Immature natural killer cell (primary cell): ENCODE results near the gene IFI16. TPM values are rescaled to one million over a fixed set of nuclear protein-coding genes. Genes with fewer than 3 reads are reported as not detected.
"Not testable (repeated sequence)": the region's sequence is repeated elsewhere in the genome, so short reads cannot be mapped to it uniquely, and the experiment has no call there.

Experiments used
- DNase-seq, 3 donors: peaks; one replicate each; pipeline ENCODE4 v3.0.0; 2022; ENCODE audit warnings: mixed read lengths in 1 of 3
- H3K27ac Mint-ChIP-seq, 6 donors: one replicate each; pipeline ENCODE4 v1.8.0; 2020; ENCODE audit warnings: mixed read lengths in 6 of 6, mild to moderate bottlenecking in 5 of 6, inconsistent platforms in 4 of 6, moderate library complexity in 3 of 6
- H3K27me3 Mint-ChIP-seq, 3 donors: one replicate each; pipeline ENCODE4 v1.8.0; 2020 to 2021; ENCODE audit warnings: low read depth in 3 of 3, mild to moderate bottlenecking in 3 of 3, mixed read lengths in 3 of 3, moderate library complexity in 3 of 3, inconsistent platforms in 1 of 3
- H3K36me3 Mint-ChIP-seq, 3 donors: one replicate each; pipeline ENCODE4 v1.8.0; 2020; ENCODE audit warnings: mixed read lengths in 3 of 3, inconsistent platforms in 2 of 3, mild to moderate bottlenecking in 2 of 3
- H3K4me1 Mint-ChIP-seq, 2 donors: one replicate each; pipeline ENCODE4 v1.8.0; 2020; ENCODE audit warnings: inconsistent platforms in 2 of 2, mild to moderate bottlenecking in 2 of 2, mixed read lengths in 2 of 2, moderate library complexity in 1 of 2
- H3K4me3 Mint-ChIP-seq, 5 donors: one replicate each; pipeline ENCODE4 v1.8.0; 2020; ENCODE audit warnings: mild to moderate bottlenecking in 5 of 5, mixed read lengths in 5 of 5, inconsistent platforms in 3 of 5, moderate library complexity in 3 of 5
- H3K9me3 Mint-ChIP-seq, 6 donors: one replicate each; pipeline ENCODE4 v1.8.0; 2020; ENCODE audit warnings: mild to moderate bottlenecking in 6 of 6, mixed read lengths in 6 of 6, inconsistent platforms in 4 of 6, moderate library complexity in 3 of 6
- polyA plus RNA-seq, 3 donors: library from polyadenylated mRNA; unstranded; fragments of 300-500 nt; fragmentation: Illumina TruSeq; gene quantifications; one replicate each; pipeline ENCODE4 v1.2.3, GENCODE V29; 2021

Gene IFI16
- polyA plus RNA-seq, 3 donors from 2014 or later: 78.8 to 205 (median 80.3) TPM

DNA sequence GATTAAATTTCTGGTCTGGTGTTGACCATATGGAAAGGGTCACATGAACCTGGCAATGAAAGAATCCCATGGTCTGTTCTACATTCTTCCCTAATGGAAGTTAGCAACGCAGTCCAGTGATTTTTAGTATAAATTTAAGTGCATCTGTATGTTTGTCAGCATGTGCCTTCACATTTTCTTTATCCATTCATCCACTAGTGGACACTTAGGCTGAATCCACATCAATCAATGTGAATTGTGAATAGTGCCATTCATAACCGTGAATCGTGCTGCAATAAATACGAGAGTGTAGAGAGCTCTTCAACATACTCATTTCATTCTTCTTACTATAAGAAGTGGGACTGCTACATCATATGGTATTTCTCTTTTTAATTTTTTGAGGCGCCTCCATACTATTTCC, 12.7 kb upstream of the IFI16 start:
- DNase-seq: no peak
- Mint-ChIP-seq H3K4me1 (peaks cover 60 to 80% of the 10 kb centered on the region in 2 donors), H3K9me3 (no peaks in the 10 kb centered on the region), H3K27ac (peak overlapping the region; percentile 58 to 94 (median 74)), H3K4me3 (peak overlapping the region in 1 of 5 donors; percentile 37), H3K27me3 (no peaks in the 10 kb centered on the region), H3K36me3 (peaks cover 25 to 32% (median 25%) of the 10 kb centered on the region in 3 donors)

DNA sequence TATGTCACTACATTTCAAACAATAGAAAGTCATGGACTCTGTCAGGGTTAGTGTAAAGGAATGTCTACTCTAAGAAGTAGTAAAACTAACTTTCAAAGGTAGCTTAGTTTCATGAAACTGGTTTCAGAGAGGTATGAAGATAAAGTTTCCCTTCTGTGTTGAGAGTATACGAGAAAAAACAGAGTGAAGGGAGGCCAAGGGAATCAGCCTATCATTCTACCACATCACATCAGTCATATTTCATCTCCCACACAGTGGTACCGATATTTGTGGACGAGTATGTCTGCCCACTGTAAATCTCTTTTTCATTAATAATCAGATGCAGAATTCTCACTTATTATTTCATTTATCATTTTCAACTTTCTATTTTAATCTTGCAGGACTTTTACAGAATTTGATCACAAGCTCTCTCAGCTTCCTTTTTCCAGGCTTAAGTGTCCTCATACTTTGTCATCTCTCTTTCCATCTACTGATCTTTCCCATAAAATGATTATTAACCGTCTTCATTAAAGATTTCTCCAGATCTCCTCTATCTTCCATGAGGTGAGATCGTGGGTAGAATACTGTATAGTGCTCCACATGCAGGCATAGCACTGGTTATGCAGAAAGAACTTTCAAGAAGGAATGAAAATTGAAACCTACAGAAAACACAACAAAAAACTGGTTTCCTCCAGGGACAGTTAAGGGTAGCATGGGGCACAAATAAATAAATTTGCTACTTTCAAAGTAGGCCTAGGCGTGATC, 11.5 kb upstream of the IFI16 start:
- Mint-ChIP-seq H3K4me3 (peak overlapping the region; percentile 7 to 67 (median 34)), H3K4me1 (peaks cover 52 to 74% of the 10 kb centered on the region in 2 donors), H3K36me3 (peaks cover 13 to 20% (median 13%) of the 10 kb centered on the region in 3 donors), H3K27ac (peak overlapping the region; percentile 70 to 94 (median 86)), H3K9me3 (no peaks in the 10 kb centered on the region), H3K27me3 (no peaks in the 10 kb centered on the region)
- no peak for DNase-seq

GRCh38 chr1:158998781-158999161, 10.9 kb upstream of the IFI16 start:
- H3K9me3 Mint-ChIP-seq: no peaks in the 10 kb centered on the region
- peak overlapping the region; percentile 70 to 94 (median 86) for H3K27ac Mint-ChIP-seq
- H3K4me3 Mint-ChIP-seq: peak overlapping the region; percentile 7 to 67 (median 34)
- peak; percentile 62 to 71 (median 66) for DNase-seq
- H3K4me1 Mint-ChIP-seq: peaks cover 50 to 70% of the 10 kb centered on the region in 2 donors
- no peaks in the 10 kb centered on the region for H3K27me3 Mint-ChIP-seq
- H3K36me3 Mint-ChIP-seq: peaks cover 7 to 14% (median 8%) of the 10 kb centered on the region in 3 donors

DNA sequence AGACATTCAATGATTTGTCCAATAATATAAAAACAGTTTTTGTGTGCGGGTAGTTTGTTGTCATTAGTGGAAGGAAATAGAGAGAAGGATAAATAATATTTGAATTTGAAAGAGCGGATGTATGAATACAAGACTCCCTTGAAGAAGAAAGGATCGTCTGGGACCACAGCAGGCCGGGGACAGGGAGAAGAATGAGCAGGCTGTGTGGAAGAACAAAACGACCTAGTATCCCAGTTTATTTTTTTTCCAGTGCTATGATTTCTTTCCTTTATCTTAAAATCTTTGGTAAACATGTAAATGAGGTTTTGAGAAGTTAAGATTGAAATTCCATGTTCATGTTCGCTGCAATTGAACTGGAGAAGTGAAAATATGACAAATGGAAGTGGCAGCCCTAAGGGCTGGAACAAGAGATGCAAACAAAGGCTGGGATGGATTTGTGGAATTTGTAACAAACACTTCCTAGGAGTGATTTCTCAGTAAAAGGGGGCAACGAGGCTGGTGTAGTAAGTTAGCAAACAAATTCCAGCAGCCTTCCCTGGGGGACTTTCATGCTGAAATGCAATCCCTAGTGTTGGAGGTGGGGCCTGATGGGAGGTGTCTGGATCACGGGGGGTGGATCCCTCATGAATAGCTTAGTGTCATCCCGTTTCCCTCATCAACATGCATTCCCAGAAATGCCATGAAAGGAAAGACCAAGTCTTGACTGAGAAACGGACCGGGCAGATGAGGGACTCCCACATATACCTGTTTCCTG, 10.2 kb upstream of the IFI16 start:
- Mint-ChIP-seq H3K27ac (peak overlapping the region in 5 of 6 donors; percentile 37 to 70 (median 44)), H3K4me1 (peaks cover 48 to 66% of the 10 kb centered on the region in 2 donors), H3K9me3 (no peaks in the 10 kb centered on the region), H3K27me3 (no peaks in the 10 kb centered on the region), H3K4me3 (no peak overlapping the region), H3K36me3 (peaks cover 4 to 10% (median 5%) of the 10 kb centered on the region in 3 donors)
- no peak for DNase-seq

GRCh38 chr1:159000070-159000409, 9.7 kb upstream of the IFI16 start:
- no peak for DNase-seq
- Mint-ChIP-seq H3K27ac (peak overlapping the region in 2 of 6 donors; percentile 29 to 67), H3K36me3 (peaks cover 0 to 8% (median 4%) of the 10 kb centered on the region in 3 donors), H3K27me3 (no peaks in the 10 kb centered on the region), H3K4me1 (peaks cover 43 to 61% of the 10 kb centered on the region in 2 donors), H3K9me3 (no peaks in the 10 kb centered on the region), H3K4me3 (no peak overlapping the region)

DNA sequence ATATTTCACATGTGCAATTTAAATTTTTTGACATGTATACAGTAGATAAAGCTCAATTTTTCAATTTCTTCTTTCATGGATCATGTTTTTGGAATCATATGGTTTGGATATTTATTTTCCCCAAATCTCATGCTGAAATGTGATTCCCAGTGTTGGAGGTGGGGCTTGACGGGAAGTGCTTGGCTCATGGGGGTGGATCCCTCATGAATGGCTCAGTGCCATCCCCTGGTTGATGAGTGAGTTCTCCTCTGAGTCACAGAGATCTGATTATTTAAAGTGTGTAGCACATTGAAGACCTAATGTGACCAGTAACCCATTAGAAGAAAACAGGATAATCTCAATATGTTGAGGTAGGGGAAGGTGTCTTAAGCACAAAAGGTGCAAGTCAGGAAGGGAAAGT, 9.1 kb upstream of the IFI16 start:
- H3K36me3 Mint-ChIP-seq: peaks cover 0 to 8% (median 4%) of the 10 kb centered on the region in 3 donors
- H3K9me3 Mint-ChIP-seq: no peaks in the 10 kb centered on the region
- no peak for DNase-seq
- H3K27ac Mint-ChIP-seq: peak overlapping the region in 5 of 6 donors; percentile 20 to 49 (median 32)
- H3K4me3 Mint-ChIP-seq: no peak overlapping the region
- H3K27me3 Mint-ChIP-seq: no peaks in the 10 kb centered on the region
- peaks cover 42 to 60% of the 10 kb centered on the region in 2 donors for H3K4me1 Mint-ChIP-seq

DNA sequence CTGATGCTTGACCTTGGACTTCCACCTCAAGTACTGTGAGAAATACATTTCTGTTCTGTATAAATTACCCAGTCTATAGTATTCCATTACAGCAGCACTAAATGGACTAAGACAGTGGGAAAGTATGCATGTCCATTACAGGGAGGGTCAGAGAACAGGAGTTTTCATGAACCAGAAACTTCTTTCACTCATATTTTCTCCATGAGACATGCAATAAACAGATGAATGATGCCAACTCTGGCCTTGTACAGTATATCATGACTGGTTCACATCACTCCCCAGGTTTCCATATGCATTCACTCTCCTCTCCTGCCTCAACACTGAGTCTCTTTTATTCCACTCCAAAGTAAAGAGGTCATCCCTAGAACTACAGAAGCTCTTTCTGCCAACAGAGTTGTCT, 4.5 kb upstream of the IFI16 start:
- peaks cover 0 to 7% (median 7%) of the 10 kb centered on the region in 3 donors for H3K27me3 Mint-ChIP-seq
- H3K4me1 Mint-ChIP-seq: peaks cover 47 to 61% of the 10 kb centered on the region in 2 donors
- DNase-seq: no peak
- H3K9me3 Mint-ChIP-seq: no peaks in the 10 kb centered on the region
- H3K36me3 Mint-ChIP-seq: peaks cover 1 to 6% (median 4%) of the 10 kb centered on the region in 3 donors
- no peak overlapping the region for H3K4me3 Mint-ChIP-seq
- peak overlapping the region in 5 of 6 donors; percentile 17 to 66 (median 64) for H3K27ac Mint-ChIP-seq

- Mint-ChIP-seq H3K36me3 (peaks cover 6 to 10% (median 9%) of the 10 kb centered on the region in 3 donors), H3K9me3 (no peaks in the 10 kb centered on the region), H3K4me1 (peaks cover 46 to 56% of the 10 kb centered on the region in 2 donors), H3K27me3 (peaks cover 0 to 9% (median 7%) of the 10 kb centered on the region in 3 donors), H3K27ac (peak overlapping the region in 5 of 6 donors; percentile 17 to 94 (median 64)), H3K4me3 (no peak overlapping the region)
- DNase-seq: no peak
Measured at GRCh38 chr1:159005676-159006075, 4.0 kb upstream of the IFI16 start.

DNA sequence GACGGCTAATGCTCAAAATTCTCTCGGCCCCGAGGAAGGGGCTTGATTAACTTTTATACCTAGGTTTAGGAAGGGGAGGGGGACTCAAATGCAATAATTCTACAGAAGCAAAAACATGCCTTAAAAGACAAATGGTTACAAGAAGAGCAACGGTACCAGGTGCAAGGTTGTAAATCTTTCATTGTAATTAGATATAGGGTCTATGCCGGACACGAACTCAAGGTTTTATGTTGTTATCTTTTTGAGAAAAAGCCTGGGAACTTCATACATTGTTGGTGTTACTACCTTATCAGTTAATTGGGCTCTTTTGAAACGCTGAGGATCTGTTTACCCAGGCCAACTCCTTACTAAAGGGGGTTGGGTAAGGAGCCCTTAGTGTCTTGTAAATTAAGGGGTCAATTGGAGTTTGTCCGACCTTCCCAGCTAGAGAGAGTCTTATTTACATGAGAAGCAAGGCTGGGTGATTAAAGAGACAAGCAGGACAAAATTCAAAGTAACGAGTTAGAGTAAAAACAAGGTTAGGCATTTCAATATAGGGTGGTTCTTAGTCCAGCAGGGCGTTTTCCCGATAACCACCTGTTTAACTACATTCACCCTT, 3.4 kb upstream of the IFI16 start:
- not testable (repeated sequence) for H3K9me3 Mint-ChIP-seq, DNase-seq, H3K36me3 Mint-ChIP-seq, H3K27me3 Mint-ChIP-seq
- Mint-ChIP-seq H3K4me3 (peak overlapping the region in 4 of 5 donors; percentile 12 to 44 (median 20)), H3K4me1 (peaks cover 45 to 54% of the 10 kb centered on the region in 2 donors), H3K27ac (peak overlapping the region; percentile 41 to 96 (median 84))

GRCh38 chr1:159007726-159008125, 2.0 kb upstream of the IFI16 start:
- DNase-seq: no peak
- Mint-ChIP-seq H3K4me1 (peaks cover 51 to 64% of the 10 kb centered on the region in 2 donors), H3K27me3 (peaks cover 0 to 12% (median 7%) of the 10 kb centered on the region in 3 donors), H3K27ac (peak overlapping the region; percentile 83 to 96 (median 88)), H3K4me3 (peak overlapping the region; percentile 9 to 69 (median 26)), H3K36me3 (peaks cover 9 to 17% (median 17%) of the 10 kb centered on the region in 3 donors), H3K9me3 (no peaks in the 10 kb centered on the region)

DNA sequence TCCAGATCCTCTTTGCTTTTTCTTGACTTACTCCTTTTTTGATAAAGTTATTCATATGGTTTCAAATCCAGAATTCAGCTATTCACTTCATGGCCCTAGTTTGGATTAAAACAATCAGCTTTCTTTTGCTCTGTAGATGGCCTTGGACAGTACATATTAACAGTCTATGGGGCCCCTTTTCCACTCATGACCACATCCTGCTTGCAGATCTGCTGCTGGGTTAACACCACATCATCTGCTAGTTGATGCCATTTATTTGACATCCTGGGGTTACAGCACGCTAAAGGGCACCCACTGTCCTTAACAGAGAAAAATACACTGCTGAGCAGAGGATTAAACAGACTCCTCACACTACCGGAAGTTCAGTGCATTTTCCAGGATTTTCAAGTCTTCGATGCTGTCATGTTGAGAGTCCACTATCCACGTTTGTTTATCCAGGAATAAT, 941 bp upstream of the IFI16 start:
- H3K4me1 Mint-ChIP-seq: peaks cover 60 to 71% of the 10 kb centered on the region in 2 donors
- peak overlapping the region; percentile 89 to 97 (median 97) for H3K4me3 Mint-ChIP-seq
- peaks cover 13 to 23% (median 19%) of the 10 kb centered on the region in 3 donors for H3K36me3 Mint-ChIP-seq
- DNase-seq: peak; percentile 81 to 86 (median 85)
- no peaks in the 10 kb centered on the region for H3K9me3 Mint-ChIP-seq
- peaks cover 0 to 12% (median 7%) of the 10 kb centered on the region in 3 donors for H3K27me3 Mint-ChIP-seq
- peak overlapping the region; percentile 93 to 100 (median 96) for H3K27ac Mint-ChIP-seq

DNA sequence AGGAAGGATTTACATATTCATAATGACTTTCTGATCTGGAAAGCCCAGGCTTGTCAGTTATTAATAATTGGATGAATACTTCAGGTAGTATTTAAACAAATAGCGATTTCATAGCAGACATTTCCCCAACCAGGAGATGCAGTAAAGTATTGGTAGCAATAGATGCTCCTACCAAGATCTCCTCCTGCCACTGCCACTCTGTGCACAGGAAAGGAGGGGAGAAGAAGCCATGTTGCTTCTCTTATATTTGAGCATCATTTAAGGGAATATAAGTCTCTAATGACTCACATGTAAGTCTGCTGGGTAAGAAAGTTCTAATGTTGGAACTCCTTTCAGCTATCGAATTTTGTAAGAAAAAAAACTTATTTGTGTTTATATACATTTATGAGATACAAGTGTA, 420 bp upstream of the IFI16 start:
- DNase-seq: no peak
- H3K4me1 Mint-ChIP-seq: peaks cover 65 to 76% of the 10 kb centered on the region in 2 donors

DNA sequence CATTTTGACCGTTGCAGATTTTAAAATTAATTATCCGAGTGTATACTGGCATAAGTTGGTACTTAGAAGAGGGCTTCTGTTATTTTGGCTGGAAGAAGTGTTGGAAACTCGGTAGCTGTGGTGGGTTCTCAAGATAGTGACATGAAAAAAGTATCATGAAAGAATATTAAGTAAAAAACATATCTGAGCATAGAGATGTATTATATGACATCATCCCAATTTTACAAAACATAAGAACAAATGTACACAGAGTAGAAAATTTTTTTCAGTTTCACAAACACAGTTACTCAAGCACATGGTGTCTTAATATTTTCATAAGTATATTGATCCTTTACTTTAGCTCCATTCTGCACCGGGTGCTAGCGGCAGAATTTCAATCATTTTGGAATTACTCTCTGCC, 684 bp downstream of the IFI16 start:
- peaks cover 25 to 38% (median 27%) of the 10 kb centered on the region in 3 donors for H3K36me3 Mint-ChIP-seq
- H3K4me1 Mint-ChIP-seq: peaks cover 74 to 85% of the 10 kb centered on the region in 2 donors
- peak overlapping the region; percentile 89 to 97 (median 97) for H3K4me3 Mint-ChIP-seq
- H3K9me3 Mint-ChIP-seq: no peaks in the 10 kb centered on the region
- H3K27me3 Mint-ChIP-seq: peaks cover 0 to 12% (median 9%) of the 10 kb centered on the region in 3 donors
- peak overlapping the region; percentile 93 to 100 (median 96) for H3K27ac Mint-ChIP-seq
- DNase-seq: peak in 1 of 3 donors; percentile 11

More for the DNA sequence above, 420 bp upstream of the IFI16 start:
- Mint-ChIP-seq H3K27ac (peak overlapping the region; percentile 93 to 100 (median 96)), H3K9me3 (no peaks in the 10 kb centered on the region), H3K27me3 (peaks cover 0 to 12% (median 7%) of the 10 kb centered on the region in 3 donors), H3K36me3 (peaks cover 18 to 29% (median 20%) of the 10 kb centered on the region in 3 donors), H3K4me3 (peak overlapping the region; percentile 89 to 97 (median 97))
